ENCODE results near the gene TRIM62.

Gene TRIM62

GRCh38 chr1:33149453-33150190, 32.2 kb downstream of the TRIM62 start:
- DNase-seq (ENCODE audit: extremely low spot score) = no peak
- TF ChIP-seq, protein P1, sequence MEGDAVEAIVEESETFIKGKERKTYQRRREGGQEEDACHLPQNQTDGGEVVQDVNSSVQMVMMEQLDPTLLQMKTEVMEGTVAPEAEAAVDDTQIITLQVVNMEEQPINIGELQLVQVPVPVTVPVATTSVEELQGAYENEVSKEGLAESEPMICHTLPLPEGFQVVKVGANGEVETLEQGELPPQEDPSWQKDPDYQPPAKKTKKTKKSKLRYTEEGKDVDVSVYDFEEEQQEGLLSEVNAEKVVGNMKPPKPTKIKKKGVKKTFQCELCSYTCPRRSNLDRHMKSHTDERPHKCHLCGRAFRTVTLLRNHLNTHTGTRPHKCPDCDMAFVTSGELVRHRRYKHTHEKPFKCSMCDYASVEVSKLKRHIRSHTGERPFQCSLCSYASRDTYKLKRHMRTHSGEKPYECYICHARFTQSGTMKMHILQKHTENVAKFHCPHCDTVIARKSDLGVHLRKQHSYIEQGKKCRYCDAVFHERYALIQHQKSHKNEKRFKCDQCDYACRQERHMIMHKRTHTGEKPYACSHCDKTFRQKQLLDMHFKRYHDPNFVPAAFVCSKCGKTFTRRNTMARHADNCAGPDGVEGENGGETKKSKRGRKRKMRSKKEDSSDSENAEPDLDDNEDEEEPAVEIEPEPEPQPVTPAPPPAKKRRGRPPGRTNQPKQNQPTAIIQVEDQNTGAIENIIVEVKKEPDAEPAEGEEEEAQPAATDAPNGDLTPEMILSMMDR (IDR thresholded peaks at IDR 0.05; ENCODE audit: control extremely low read depth, extremely low read depth, low read depth, missing control alignments) = no peak
- ChIA-PET POLR2A (no interaction called here), CTCF (interaction anchor here (1.1 kb wide), 1 partner anchor 10 kb away, joined by 4 read pairs; no protein-coding TSS in a partner anchor)

GRCh38 chr1:33148615-33149014, 33.2 kb downstream of the TRIM62 start:
- ChIA-PET POLR2A (no interaction called here), CTCF (interaction anchor here (1.0 to 4.8 kb wide), 2 partner anchors 11 to 21 kb away, joined by 4 to 19 read pairs; no protein-coding TSS in a partner anchor)
- DNase-seq (ENCODE audit: extremely low spot score) = no peak
- TF ChIP-seq, protein P1 (IDR thresholded peaks at IDR 0.05; ENCODE audit: control extremely low read depth, extremely low read depth, low read depth, missing control alignments) = no peak

- TF ChIP-seq, protein P1 (IDR thresholded peaks at IDR 0.05; ENCODE audit: control extremely low read depth, extremely low read depth, low read depth, missing control alignments) = peak; percentile 29
- POLR2A ChIA-PET = no interaction called here
- DNase-seq (ENCODE audit: extremely low spot score) = no peak
- CTCF ChIA-PET = interaction anchor here (1.0 to 4.8 kb wide), 3 partner anchors 9 to 20 kb away, joined by 3 to 19 read pairs (median 4); no protein-coding TSS in a partner anchor
These were observed 33.9 kb downstream of the TRIM62 start for GRCh38 chr1:33147997-33148314.

DNA sequence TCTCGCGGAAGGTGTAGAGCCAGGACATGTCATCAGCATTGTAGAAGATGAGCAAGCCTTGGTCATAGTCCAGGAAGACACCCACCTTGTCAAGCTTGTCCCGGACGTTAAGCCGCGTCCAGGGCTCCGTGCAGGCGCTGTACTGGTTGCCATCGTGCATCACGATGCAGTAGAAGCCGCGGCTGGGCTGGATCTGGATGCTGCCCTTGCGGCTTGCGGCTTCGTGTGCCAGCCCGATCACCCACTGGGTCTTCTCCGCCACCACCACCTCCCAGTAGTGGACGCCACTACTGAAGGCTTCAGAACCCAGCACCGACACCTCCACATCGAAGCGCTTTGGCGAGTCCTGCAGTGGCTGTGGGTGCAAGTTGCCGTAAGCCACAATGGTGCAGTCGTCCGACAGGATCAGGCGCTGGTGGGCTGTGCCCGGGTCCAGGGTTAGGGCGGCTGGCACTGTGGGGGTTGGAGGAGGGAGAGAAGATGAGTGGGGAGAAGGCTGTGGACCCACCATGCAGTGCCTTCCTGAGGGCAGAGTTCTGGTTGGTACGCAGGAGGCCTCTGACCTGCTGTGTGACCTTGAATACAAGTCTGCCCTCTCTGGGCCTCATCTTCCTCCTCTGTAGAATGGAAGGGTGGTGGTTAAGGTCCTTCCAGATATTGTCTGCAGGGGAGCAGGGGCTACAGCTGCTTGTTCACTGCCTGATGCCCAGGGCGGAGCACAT, 34.4 kb downstream of the TRIM62 start:
- ChIA-PET POLR2A (no interaction called here), CTCF (interaction anchor here (0.9 to 4.8 kb wide), 5 partner anchors 8 to 25 kb away, joined by 3 to 19 read pairs (median 4); no protein-coding TSS in a partner anchor)
- DNase-seq (ENCODE audit: extremely low spot score) = no peak
- TF ChIP-seq, protein P1 (IDR thresholded peaks at IDR 0.05; ENCODE audit: control extremely low read depth, extremely low read depth, low read depth, missing control alignments) = no peak

DNA sequence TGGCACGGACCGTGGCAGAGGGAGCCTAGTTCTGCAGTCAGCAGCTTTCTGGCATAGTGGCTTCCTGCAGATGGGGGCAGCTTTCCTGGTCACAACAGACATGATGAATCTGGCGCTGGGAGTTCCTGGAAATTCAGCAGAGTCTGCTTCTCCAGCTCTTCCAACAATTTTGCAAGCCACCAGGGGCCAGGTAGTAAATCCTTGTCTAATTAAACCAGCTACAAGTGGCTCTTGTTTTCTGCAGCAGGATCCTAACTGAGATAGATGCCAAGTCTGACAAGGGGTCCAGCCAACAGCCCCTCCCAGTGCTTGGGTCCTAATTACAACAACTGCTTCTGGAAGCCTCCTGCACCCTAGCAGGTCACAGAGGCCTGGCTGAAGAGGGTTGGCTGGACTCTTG, 35.8 kb downstream of the TRIM62 start:
- ChIA-PET POLR2A (no interaction called here), CTCF (interaction anchor here (1.0 to 4.8 kb wide), 3 partner anchors 8 to 36 kb away, joined by 3 to 19 read pairs (median 12); no protein-coding TSS in a partner anchor)
- DNase-seq (ENCODE audit: extremely low spot score) = no peak
- TF ChIP-seq, protein P1 (IDR thresholded peaks at IDR 0.05; ENCODE audit: control extremely low read depth, extremely low read depth, low read depth, missing control alignments) = no peak

- CTCF ChIA-PET = interaction anchor here (1.0 to 4.8 kb wide), 3 partner anchors 16 to 27 kb away, joined by 3 to 19 read pairs (median 3); no protein-coding TSS in a partner anchor
- TF ChIP-seq, protein P1 (IDR thresholded peaks at IDR 0.05; ENCODE audit: control extremely low read depth, extremely low read depth, low read depth, missing control alignments) = no peak
- POLR2A ChIA-PET = interaction anchor here (0.6 kb wide), 1 partner anchor 208 kb away, joined by 6 read pairs; no protein-coding TSS in a partner anchor
- DNase-seq (ENCODE audit: extremely low spot score) = no peak
These were observed 38.1 kb downstream of the TRIM62 start for GRCh38 chr1:33143698-33144097.

All from GM10248 (cell line).